Hepatocyte (in vitro differentiated cells): Measurements from ENCODE around the gene ACIN1.

Experiments
- CTCF ChIP-seq: fragments of 200-600 bp; sonication (generic); IDR thresholded peaks from 2 replicates; pipeline ENCODE4 v1.5.1; 2016; ENCODE audit warnings: antibody characterized with exemption, mild to moderate bottlenecking; ENCODE audit not compliant: poor library complexity
- EZH2 ChIP-seq: fragments of 200-600 bp; sonication (generic); IDR thresholded peaks from 2 replicates; pipeline ENCODE4 v1.6.1; 2016; ENCODE audit warnings: antibody characterized with exemption, mild to moderate bottlenecking, borderline replicate concordance
- EZH2phosphoT487 ChIP-seq: fragments of 200-600 bp; sonication (generic); IDR thresholded peaks from one replicate; pipeline ENCODE4 v1.6.1; 2018; ENCODE audit warnings: antibody characterized with exemption, mild to moderate bottlenecking, low read depth, moderate library complexity; ENCODE audit not compliant: unreplicated experiment, severe bottlenecking

GRCh38 chr14:23051141-23052057 lies 43.5 kb downstream of the ACIN1 start:
- TF ChIP-seq CTCF (no peak), EZH2phosphoT487 (no peak), EZH2 (no peak)
